Thyroid gland (tissue), 4 donors: Measurements from ENCODE around the gene SMURF1.

ENCODE experiments used
- CTCF ChIP-seq, 6 experiments: fragments of 200-600 bp in 3 of 6; fragments of 450-650 bp in 3 of 6; sonication (generic) in 3 of 6; IDR thresholded peaks; one replicate each; pipeline ENCODE4 v1.5.1; 2016 to 2019; ENCODE audit warnings: antibody characterized with exemption in 6 of 6, mild to moderate bottlenecking in 2 of 6, inconsistent platforms in 1 of 6, moderate library complexity in 1 of 6
- POLR2A ChIP-seq, 2 donors: fragments of 450-650 bp; IDR thresholded peaks; one replicate each; pipeline ENCODE4 v1.6.1; 2017; ENCODE audit warnings: antibody characterized with exemption in 2 of 2, mild to moderate bottlenecking in 2 of 2, moderate library complexity in 1 of 2

- TF ChIP-seq CTCF (IDR thresholded peaks at IDR 0.05) (no peak), POLR2A (IDR thresholded peaks at IDR 0.05) (no peak)
Observed at GRCh38 chr7:99104631-99105030, 39.3 kb downstream of the SMURF1 start.
